HepG2 (cell line): ENCODE measurements around the gene CNPY4. TPM values are rescaled to one million over a fixed set of nuclear protein-coding genes. Genes with fewer than 3 reads are reported as not detected.

Experiments used
- DNMT3B ChIP-seq: conservative IDR thresholded peaks from 2 replicates; pipeline ENCODE4 v1.6.1; 2016; ENCODE audit warnings: missing biosample characterization, control low read depth
- ETV6 ChIP-seq: sonication (generic); formaldehyde crosslinking; conservative IDR thresholded peaks from 2 replicates; pipeline ENCODE4 v1.4.0; 2020; ENCODE audit warnings: missing genetic modification reagents
- GFI1 ChIP-seq: sonication (generic); formaldehyde crosslinking; IDR thresholded peaks from 2 replicates; pipeline ENCODE4 v1.5.0; 2020; ENCODE audit warnings: missing genetic modification reagents, mild to moderate bottlenecking, borderline replicate concordance
- KLF16 ChIP-seq, 2 experiments: sonication (generic) in 1 of 2; formaldehyde crosslinking in 1 of 2; IDR thresholded peaks; 2 replicates each; pipeline versions ENCODE4 v1.6.1 to v1.8.0; 2016 to 2023; ENCODE audit warnings: missing genetic modification reagents in 2 of 2, missing compliant biosample characterization in 1 of 2
- KLF6 ChIP-seq: IDR thresholded peaks from 2 replicates; pipeline ENCODE4 v1.8.0; 2016; ENCODE audit warnings: missing biosample characterization, missing genetic modification reagents
- NBN ChIP-seq: fragments of 450-650 bp; conservative IDR thresholded peaks from 2 replicates; pipeline ENCODE4 v1.6.1; 2017
- NCOA5 ChIP-seq: sonication (generic); formaldehyde crosslinking; IDR thresholded peaks from 2 replicates; pipeline ENCODE4 v1.4.0; 2020; ENCODE audit warnings: missing genetic modification reagents
- NFE2 ChIP-seq: sonication (generic); formaldehyde crosslinking; IDR thresholded peaks from 2 replicates; pipeline ENCODE4 v1.4.0; 2020; ENCODE audit warnings: missing genetic modification reagents
- SMAD9 ChIP-seq: sonication (generic); formaldehyde crosslinking; IDR thresholded peaks from 2 replicates; pipeline ENCODE4 v1.5.1; 2020; ENCODE audit warnings: mild to moderate bottlenecking, missing genetic modification reagents
- U2AF1 ChIP-seq: fragments of 200-400 bp; formaldehyde crosslinking; optimal IDR thresholded peaks from 2 replicates; pipeline ENCODE3; 2017; ENCODE audit warnings: mild to moderate bottlenecking, low read depth, low read length
- ZBTB21 ChIP-seq: sonication (generic); formaldehyde crosslinking; IDR thresholded peaks from 2 replicates; pipeline ENCODE4 v1.4.0; 2020; ENCODE audit warnings: missing genetic modification reagents
- ZBTB7A ChIP-seq: sonication (generic); formaldehyde crosslinking; IDR thresholded peaks from 2 replicates; pipeline ENCODE4 v1.8.0; 2022; ENCODE audit warnings: mild to moderate bottlenecking, missing genetic modification reagents
- ZFP37 ChIP-seq: sonication (generic); formaldehyde crosslinking; IDR thresholded peaks from 2 replicates; pipeline ENCODE4 v1.4.0; 2020; ENCODE audit warnings: missing genetic modification reagents, borderline replicate concordance
- ZKSCAN1 ChIP-seq: fragments of 150-350 bp; IDR thresholded peaks from 2 replicates; pipeline ENCODE4 v1.6.1; 2014; ENCODE audit warnings: low read length
- ZNF382 ChIP-seq: sonication (generic); formaldehyde crosslinking; IDR thresholded peaks from 2 replicates; pipeline ENCODE4 v1.5.0; 2020; ENCODE audit warnings: missing genetic modification reagents, mild to moderate bottlenecking, borderline replicate concordance
- ZNF484 ChIP-seq: sonication (generic); formaldehyde crosslinking; IDR thresholded peaks from 2 replicates; pipeline ENCODE4 v1.5.1; 2020; ENCODE audit warnings: mild to moderate bottlenecking, low read depth, missing genetic modification reagents, borderline replicate concordance
- ZNF589 ChIP-seq: sonication (generic); formaldehyde crosslinking; conservative IDR thresholded peaks from 2 replicates; pipeline ENCODE4 v1.8.0; 2022; ENCODE audit warnings: mild to moderate bottlenecking, moderate library complexity, missing genetic modification reagents
- ZNF605 ChIP-seq: sonication (generic); formaldehyde crosslinking; IDR thresholded peaks from 2 replicates; pipeline ENCODE4 v1.8.0; 2022; ENCODE audit warnings: mild to moderate bottlenecking, missing genetic modification reagents
- ZNF672 ChIP-seq: sonication (generic); formaldehyde crosslinking; IDR thresholded peaks from 2 replicates; pipeline ENCODE4 v1.8.1; 2022; ENCODE audit warnings: missing genetic modification reagents
- polyA plus RNA-seq, 8 experiments: library from polyadenylated mRNA; depleted of rRNA in 3 of 8; stranded (reverse) in 7 of 8; unstranded in 1 of 8; fragments of >200 nt; fragmentation: Illumina TruSeq in 4 of 8; extraction: Trizol in 4 of 8; gene quantifications; 2 replicates each; pipeline versions ENCODE4 v1.2.1 to v1.2.3, GENCODE V29; 2011 to 2016; ENCODE audit warnings: low read depth in 4 of 8, missing spikeins in 1 of 8, mixed read lengths in 1 of 8; ENCODE audit not compliant: insufficient read depth in 1 of 8
- total RNA-seq, 5 experiments: library from RNA; depleted of rRNA; stranded (reverse); fragments of >200 nt; fragmentation: Illumina TruSeq; extraction: Trizol; gene quantifications; 2 replicates each; pipeline ENCODE4 v1.2.3, GENCODE V29; 2016; ENCODE audit warnings: low read depth in 1 of 5
- TF ChIP-seq, protein P1 (sequence below): sonication (generic); formaldehyde crosslinking; IDR thresholded peaks from 2 replicates; pipeline ENCODE4 v1.4.0; 2020; ENCODE audit warnings: missing genetic modification reagents, mild to moderate bottlenecking, borderline replicate concordance
- TF ChIP-seq, protein P2 (sequence below): sonication (generic); formaldehyde crosslinking; IDR thresholded peaks from 2 replicates; pipeline ENCODE4 v1.8.1; 2023; ENCODE audit warnings: missing genetic modification reagents, inconsistent platforms, borderline replicate concordance
- TF ChIP-seq, protein P3 (sequence below): sonication (generic); formaldehyde crosslinking; conservative IDR thresholded peaks from 2 replicates; pipeline ENCODE4 v1.4.0; 2020; ENCODE audit warnings: missing genetic modification reagents
- TF ChIP-seq, protein P4 (sequence below): sonication (generic); formaldehyde crosslinking; IDR thresholded peaks from 2 replicates; pipeline ENCODE4 v1.8.0; 2023; ENCODE audit warnings: mild to moderate bottlenecking, missing genetic modification reagents
- TF ChIP-seq, protein P5 (sequence below): sonication (generic); formaldehyde crosslinking; conservative IDR thresholded peaks from 2 replicates; pipeline ENCODE4 v1.5.0; 2020; ENCODE audit warnings: missing genetic modification reagents

The CNPY4 gene
- total and polyA plus RNA-seq, 2 of the 13 experiments (the other 11 are each of a cell fraction or from before 2014, with no cell fraction given) = 6.2 to 12.7 TPM

DNA sequence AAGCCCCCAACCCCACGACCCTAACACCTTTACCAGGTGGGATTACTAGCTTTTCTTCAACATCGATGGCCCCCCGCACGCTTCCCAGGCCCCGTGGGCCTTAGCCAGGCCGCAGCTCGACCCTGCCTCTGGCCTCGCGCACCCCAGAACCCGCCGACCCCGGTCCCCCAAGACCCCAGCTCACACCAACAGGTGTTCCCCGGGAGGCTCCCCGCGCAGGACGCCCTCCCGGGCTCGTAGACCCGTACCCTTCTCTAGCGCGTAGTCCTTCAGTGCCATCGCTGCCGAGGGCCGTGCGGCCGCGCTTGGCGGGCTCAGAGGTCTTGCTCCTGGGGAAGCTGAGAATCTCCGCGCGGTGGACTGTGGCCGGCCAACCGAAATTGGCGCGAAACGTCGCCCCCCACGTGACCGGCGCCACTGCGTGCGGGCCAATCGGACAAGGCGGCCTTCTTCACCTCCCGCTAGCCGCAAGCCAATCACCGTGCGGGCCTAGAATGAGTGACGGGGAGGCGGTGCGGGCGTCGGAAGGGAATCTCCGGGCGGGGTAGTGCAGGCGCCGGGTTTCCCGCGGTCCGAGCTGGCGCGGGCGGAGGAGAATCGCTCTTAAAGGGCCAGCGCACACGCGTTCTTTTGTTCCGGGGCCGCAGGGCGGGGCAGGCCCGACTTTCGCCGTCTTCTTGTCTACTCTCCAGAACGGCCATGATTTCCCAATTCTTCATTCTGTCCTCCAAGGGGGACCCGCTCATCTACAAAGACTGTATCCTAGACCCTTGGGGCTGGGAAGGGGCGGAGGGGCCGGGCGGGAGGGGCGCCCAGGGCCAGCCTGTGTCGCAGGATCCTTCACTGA, 18.2 kb upstream of the CNPY4 start, which contains the start of the genes AP4M1 and MCM7 (continued):
- TF ChIP-seq ETV6 (CRISPR knock-in tag) (peak; percentile 78; the same call in 1 of the 2 replicates), GFI1 (CRISPR knock-in tag) (no peak), KLF6 (CRISPR knock-in tag) (no peak), ZBTB7A (no peak; the same call in 1 of the 2 replicates), ZNF484 (no peak), ZNF672 (CRISPR knock-in tag) (no peak), ZNF382 (CRISPR knock-in tag) (no peak), ZNF589 (CRISPR knock-in tag) (no peak; the same call in 1 of the 2 replicates), ZNF605 (peak; percentile 23; the same call in 1 of the 2 replicates), NCOA5 (CRISPR knock-in tag) (no peak), U2AF1 (no peak), ZKSCAN1 (no peak), ZBTB21 (CRISPR knock-in tag) (no peak), SMAD9 (CRISPR knock-in tag) (peak; percentile 77; the same call in 1 of the 2 replicates), NBN (no peak), NFE2 (CRISPR knock-in tag) (no peak), KLF16 (CRISPR knock-in tag; IDR thresholded peaks at IDR 0.05) (peak in 1 of 2 experiments; percentile 50; a peak in 1 of 4 replicates), ZFP37 (CRISPR knock-in tag) (no peak), DNMT3B (no peak)
- TF ChIP-seq, protein P1, sequence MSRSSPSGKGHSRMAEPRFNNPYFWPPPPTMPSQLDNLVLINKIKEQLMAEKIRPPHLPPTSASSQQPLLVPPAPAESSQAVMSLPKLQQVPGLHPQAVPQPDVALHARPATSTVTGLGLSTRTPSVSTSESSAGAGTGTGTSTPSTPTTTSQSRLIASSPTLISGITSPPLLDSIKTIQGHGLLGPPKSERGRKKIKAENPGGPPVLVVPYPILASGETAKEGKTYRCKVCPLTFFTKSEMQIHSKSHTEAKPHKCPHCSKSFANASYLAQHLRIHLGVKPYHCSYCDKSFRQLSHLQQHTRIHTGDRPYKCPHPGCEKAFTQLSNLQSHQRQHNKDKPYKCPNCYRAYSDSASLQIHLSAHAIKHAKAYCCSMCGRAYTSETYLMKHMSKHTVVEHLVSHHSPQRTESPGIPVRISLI (CRISPR knock-in tag) = no peak
- TF ChIP-seq, protein P2, sequence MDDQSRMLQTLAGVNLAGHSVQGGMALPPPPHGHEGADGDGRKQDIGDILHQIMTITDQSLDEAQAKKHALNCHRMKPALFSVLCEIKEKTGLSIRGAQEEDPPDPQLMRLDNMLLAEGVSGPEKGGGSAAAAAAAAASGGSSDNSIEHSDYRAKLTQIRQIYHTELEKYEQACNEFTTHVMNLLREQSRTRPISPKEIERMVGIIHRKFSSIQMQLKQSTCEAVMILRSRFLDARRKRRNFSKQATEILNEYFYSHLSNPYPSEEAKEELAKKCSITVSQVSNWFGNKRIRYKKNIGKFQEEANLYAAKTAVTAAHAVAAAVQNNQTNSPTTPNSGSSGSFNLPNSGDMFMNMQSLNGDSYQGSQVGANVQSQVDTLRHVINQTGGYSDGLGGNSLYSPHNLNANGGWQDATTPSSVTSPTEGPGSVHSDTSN (CRISPR knock-in tag) = peak; percentile 75; the same call in 1 of the 2 replicates
- TF ChIP-seq, protein P3, sequence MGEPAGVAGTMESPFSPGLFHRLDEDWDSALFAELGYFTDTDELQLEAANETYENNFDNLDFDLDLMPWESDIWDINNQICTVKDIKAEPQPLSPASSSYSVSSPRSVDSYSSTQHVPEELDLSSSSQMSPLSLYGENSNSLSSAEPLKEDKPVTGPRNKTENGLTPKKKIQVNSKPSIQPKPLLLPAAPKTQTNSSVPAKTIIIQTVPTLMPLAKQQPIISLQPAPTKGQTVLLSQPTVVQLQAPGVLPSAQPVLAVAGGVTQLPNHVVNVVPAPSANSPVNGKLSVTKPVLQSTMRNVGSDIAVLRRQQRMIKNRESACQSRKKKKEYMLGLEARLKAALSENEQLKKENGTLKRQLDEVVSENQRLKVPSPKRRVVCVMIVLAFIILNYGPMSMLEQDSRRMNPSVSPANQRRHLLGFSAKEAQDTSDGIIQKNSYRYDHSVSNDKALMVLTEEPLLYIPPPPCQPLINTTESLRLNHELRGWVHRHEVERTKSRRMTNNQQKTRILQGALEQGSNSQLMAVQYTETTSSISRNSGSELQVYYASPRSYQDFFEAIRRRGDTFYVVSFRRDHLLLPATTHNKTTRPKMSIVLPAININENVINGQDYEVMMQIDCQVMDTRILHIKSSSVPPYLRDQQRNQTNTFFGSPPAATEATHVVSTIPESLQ (CRISPR knock-in tag) = no peak
- TF ChIP-seq, protein P4, sequence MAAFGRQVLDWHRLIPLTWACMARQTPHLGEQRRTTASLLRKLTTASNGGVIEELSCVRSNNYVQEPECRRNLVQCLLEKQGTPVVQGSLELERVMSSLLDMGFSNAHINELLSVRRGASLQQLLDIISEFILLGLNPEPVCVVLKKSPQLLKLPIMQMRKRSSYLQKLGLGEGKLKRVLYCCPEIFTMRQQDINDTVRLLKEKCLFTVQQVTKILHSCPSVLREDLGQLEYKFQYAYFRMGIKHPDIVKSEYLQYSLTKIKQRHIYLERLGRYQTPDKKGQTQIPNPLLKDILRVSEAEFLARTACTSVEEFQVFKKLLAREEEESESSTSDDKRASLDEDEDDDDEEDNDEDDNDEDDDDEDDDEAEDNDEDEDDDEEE = no peak
- TF ChIP-seq, protein P5, sequence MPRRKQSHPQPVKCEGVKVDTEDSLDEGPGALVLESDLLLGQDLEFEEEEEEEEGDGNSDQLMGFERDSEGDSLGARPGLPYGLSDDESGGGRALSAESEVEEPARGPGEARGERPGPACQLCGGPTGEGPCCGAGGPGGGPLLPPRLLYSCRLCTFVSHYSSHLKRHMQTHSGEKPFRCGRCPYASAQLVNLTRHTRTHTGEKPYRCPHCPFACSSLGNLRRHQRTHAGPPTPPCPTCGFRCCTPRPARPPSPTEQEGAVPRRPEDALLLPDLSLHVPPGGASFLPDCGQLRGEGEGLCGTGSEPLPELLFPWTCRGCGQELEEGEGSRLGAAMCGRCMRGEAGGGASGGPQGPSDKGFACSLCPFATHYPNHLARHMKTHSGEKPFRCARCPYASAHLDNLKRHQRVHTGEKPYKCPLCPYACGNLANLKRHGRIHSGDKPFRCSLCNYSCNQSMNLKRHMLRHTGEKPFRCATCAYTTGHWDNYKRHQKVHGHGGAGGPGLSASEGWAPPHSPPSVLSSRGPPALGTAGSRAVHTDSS (CRISPR knock-in tag) = no peak
